Aorta (tissue), 5 donors: ENCODE measurements around the gene NCS1. TPM values are rescaled to one million over a fixed set of nuclear protein-coding genes. Genes with fewer than 3 reads are reported as not detected.
A peak's percentile ranks its signal among the peaks of the same experiment; 100 is the strongest.
"Not testable (repeated sequence)": the region's sequence is repeated elsewhere in the genome, so short reads cannot be mapped to it uniquely, and the experiment has no call there.

Source experiments
- ATAC-seq: fragments of 200-7000 bp; cut with Tn5 transposase; one replicate; pipeline ENCODE4 v1.9.1; 2022; ENCODE audit warnings: moderate library complexity; ENCODE audit not compliant: low FRiP score
- DNase-seq, 2 donors: peaks; one replicate each; pipeline ENCODE4 v3.0.0-alpha.2; 2020
- H3K27ac ChIP-seq, 2 donors: one replicate each; pipeline ENCODE4 v1.5.1; 2013; ENCODE audit warnings: low read length in 2 of 2, mild to moderate bottlenecking in 2 of 2, moderate library complexity in 2 of 2, control low read depth in 1 of 2, inconsistent platforms in 1 of 2, low read depth in 1 of 2
- H3K27me3 ChIP-seq, 2 donors: one replicate each; pipeline ENCODE4 v1.6.1; 2013; ENCODE audit warnings: control low read depth in 1 of 2, low read length in 1 of 2, mild to moderate bottlenecking in 1 of 2, moderate library complexity in 1 of 2; ENCODE audit not compliant: insufficient read depth in 2 of 2, control insufficient read depth in 1 of 2
- H3K36me3 ChIP-seq, 2 donors: one replicate each; pipeline ENCODE4 v1.6.1; 2013; ENCODE audit warnings: control low read depth in 1 of 2, low read length in 1 of 2, mild to moderate bottlenecking in 1 of 2; ENCODE audit not compliant: insufficient read depth in 2 of 2, control insufficient read depth in 1 of 2
- H3K4me1 ChIP-seq, 2 donors: one replicate each; pipeline ENCODE4 v1.6.1; 2013; ENCODE audit warnings: low read length in 2 of 2, control low read depth in 1 of 2, mild to moderate bottlenecking in 1 of 2, moderate library complexity in 1 of 2; ENCODE audit not compliant: insufficient read depth in 2 of 2, control insufficient read depth in 1 of 2
- H3K4me3 ChIP-seq, 2 donors: one replicate each; pipeline ENCODE4 v1.5.1; 2013; ENCODE audit warnings: low read length in 2 of 2, control low read depth in 1 of 2, mild to moderate bottlenecking in 1 of 2
- H3K9me3 ChIP-seq: one replicate; pipeline ENCODE4 v1.6.1; 2013; ENCODE audit warnings: mild to moderate bottlenecking, low read length; ENCODE audit not compliant: control insufficient read depth
- WGBS, 2 donors: extraction: QIAGEN DNeasy Blood & Tissue Kit; methylation state at CpG; one replicate each; pipeline ENCODE4 v1.1.7; 2013; 5-methylcytosine and 5-hydroxymethylcytosine counted together
- intact Hi-C, 2 donors: fragments of 100-400 bp; cut with DNase I; formaldehyde crosslinking; loops; one replicate each; pipeline versions ENCODE4 v1.14.2 to v1.15.0; 2022
- polyA plus RNA-seq, 2 donors: library from polyadenylated mRNA; stranded (reverse); fragments of 200-250 nt; gene quantifications; one replicate each; pipeline ENCODE4 v1.2.3, GENCODE V29; 2013
- total RNA-seq, 2 donors: library from RNA; stranded (reverse); fragmentation: NEBNext Ultra II Directional; extraction: Animal tissue kit (Norgen Biotek cat#: 25700); gene quantifications; one replicate each; pipeline ENCODE4 v1.2.1, GENCODE V29; 2021
- donor health status: healthy with polysubstance abuse.
- donor health status: Bipolar disorder and iron deficiency.
- donor health status: DM: no; HTN: no; CAD: no.
- donor health status: DM: no; HTN: no; CAD: no.
- donor health status: DM: yes; HTN: yes; CAD: no.

The NCS1 gene
- total and polyA plus RNA-seq, 4 donors, result 21.3 to 171 (median 47.4) TPM

DNA sequence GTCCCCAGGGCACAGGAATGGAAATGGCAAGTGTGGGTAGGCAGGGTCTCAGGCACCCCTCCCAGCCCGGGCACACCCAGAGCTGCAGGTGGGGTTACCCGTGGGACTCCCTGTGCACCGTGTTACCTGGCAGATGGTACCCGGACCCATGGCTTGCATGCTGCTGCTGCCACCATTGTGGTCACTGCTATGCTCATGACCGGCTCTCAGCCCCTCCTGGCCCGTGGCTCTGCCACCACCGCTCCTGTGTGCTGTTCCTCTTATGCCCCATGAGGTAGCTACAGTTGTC lies 71.6 kb downstream of the NCS1 start:
- H3K36me3 ChIP-seq, result no peaks in the 10 kb centered on the region
- no peak overlapping the region for H3K4me3 ChIP-seq
- no peak overlapping the region for H3K27ac ChIP-seq
- intact Hi-C loops, result no loop called here
- DNase-seq (peak in 1 of 2 donors; percentile 50), ATAC-seq (no peak)
- H3K27me3 ChIP-seq, result no peaks in the 10 kb centered on the region
- H3K9me3 ChIP-seq, result no peaks in the 10 kb centered on the region
- WGBS, 2 donors, result 83 to 89% methylated on average over 5 to 7 of the region's 7 CpGs
- no peaks in the 10 kb centered on the region for H3K4me1 ChIP-seq

GRCh38 chr9:130244548-130245165 lies 72.5 kb downstream of the NCS1 start:
- H3K4me3 ChIP-seq, result no peak overlapping the region
- no peaks in the 10 kb centered on the region for H3K9me3 ChIP-seq
- DNase-seq (peak in 1 of 2 donors; percentile 67), ATAC-seq (no peak)
- no peaks in the 10 kb centered on the region for H3K27me3 ChIP-seq
- H3K36me3 ChIP-seq, result no peaks in the 10 kb centered on the region
- no peaks in the 10 kb centered on the region for H3K4me1 ChIP-seq
- WGBS, 2 donors, result 86 to 87% methylated on average over 13 of the region's 13 CpGs
- intact Hi-C loops, result no loop called here
- H3K27ac ChIP-seq, result no peak overlapping the region

GRCh38 chr9:130245474-130245873 lies 73.3 kb downstream of the NCS1 start:
- no peak overlapping the region for H3K27ac ChIP-seq
- H3K4me3 ChIP-seq, result no peak overlapping the region
- H3K36me3 ChIP-seq, result no peaks in the 10 kb centered on the region
- intact Hi-C loops, result no loop called here
- no peaks in the 10 kb centered on the region for H3K4me1 ChIP-seq
- DNase-seq (peak in 1 of 2 donors; percentile 61), ATAC-seq (no peak)
- no peaks in the 10 kb centered on the region for H3K27me3 ChIP-seq
- H3K9me3 ChIP-seq, result no peaks in the 10 kb centered on the region
- WGBS, 2 donors, result 93 to 95% methylated on average over 11 of the region's 11 CpGs

GRCh38 chr9:130246126-130246525 lies 73.9 kb downstream of the NCS1 start:
- DNase-seq (peak in 1 of 2 donors; percentile 56), ATAC-seq (no peak)
- H3K9me3 ChIP-seq, result no peaks in the 10 kb centered on the region
- no peaks in the 10 kb centered on the region for H3K4me1 ChIP-seq
- intact Hi-C loops, result no loop called here
- no peak overlapping the region for H3K27ac ChIP-seq
- no peak overlapping the region for H3K4me3 ChIP-seq
- WGBS, 2 donors, result 92 to 97% methylated on average over 3 of the region's 3 CpGs
- no peaks in the 10 kb centered on the region for H3K27me3 ChIP-seq
- H3K36me3 ChIP-seq, result no peaks in the 10 kb centered on the region

DNA sequence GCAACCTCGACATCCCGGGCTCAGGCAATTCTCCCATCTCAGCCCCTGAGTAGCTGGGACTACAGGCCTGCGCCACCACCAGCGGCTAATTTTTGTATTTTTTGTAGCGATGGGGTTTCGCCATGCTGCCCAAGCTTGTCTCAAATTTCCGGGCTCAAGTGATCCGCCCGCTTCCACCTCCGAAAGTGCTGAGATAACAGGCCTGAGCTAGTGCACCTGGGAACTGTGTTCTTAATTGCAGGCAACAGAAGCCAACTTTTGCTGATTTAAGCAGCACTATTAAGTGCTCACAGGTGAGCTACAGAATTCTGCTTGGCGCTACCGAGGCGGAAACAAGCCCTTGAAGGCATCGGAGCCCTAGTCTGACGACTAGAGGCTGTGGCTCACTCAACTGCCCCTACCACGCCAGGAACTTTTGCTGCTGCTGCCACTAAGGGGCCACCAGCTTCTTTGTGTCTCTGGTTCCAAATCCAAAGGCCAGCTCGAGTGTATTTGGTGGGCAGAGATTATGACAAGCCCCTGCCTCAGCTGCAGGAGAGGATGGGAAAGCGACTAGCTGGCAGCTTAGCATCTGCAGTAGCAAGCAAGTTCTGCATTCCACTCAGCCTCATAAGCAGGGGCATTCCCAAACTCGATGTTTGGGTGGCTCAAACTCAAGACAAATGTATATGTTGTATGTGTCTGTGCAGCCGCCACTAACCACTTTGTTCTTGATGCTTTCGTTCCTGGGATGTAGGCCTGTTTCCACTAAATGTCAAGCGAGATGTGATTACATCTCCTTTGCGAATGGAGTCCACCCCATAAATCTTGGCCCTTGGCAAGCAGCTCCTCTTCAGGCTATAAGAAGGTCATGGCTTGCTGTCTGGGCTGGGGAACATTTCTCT lies 82.8 kb downstream of the NCS1 start:
- ATAC-seq (no peak), DNase-seq (no peak)
- no peaks in the 10 kb centered on the region for H3K4me1 ChIP-seq
- intact Hi-C loops, result no loop called here
- H3K9me3 ChIP-seq, result no peaks in the 10 kb centered on the region
- no peak overlapping the region for H3K27ac ChIP-seq
- no peaks in the 10 kb centered on the region for H3K36me3 ChIP-seq
- 89% methylated on average over 23 of the region's 23 CpGs for WGBS, 2 donors
- H3K4me3 ChIP-seq, result no peak overlapping the region
- no peaks in the 10 kb centered on the region for H3K27me3 ChIP-seq

DNA sequence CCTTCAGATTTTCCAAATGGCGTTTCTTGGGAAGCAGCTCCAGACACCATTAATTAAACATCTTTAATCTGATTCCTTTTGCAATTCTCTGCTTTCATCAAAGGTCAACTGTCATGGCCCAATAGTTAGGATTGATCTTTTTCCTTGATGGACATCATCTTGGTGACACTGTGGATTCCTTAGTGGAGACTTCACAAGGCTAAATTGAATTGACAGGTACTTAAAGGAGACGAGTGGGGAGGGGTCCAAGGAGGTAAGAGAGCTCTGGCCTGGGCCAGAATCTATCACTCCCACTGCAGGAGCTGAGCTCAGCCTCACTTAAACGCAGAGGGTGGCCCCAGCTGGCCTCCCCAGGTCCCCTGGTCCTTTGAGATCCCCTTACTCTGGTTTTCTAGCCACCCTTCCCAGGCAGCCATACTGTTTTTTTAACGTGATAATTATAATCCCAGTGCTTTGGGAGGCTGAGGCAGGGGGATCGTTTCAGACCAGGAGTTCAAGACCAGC lies 83.5 kb downstream of the NCS1 start:
- Histone ChIP-seq H3K27me3 (no peaks in the 10 kb centered on the region), H3K4me1 (no peaks in the 10 kb centered on the region), H3K4me3 (no peak overlapping the region), H3K36me3 (no peaks in the 10 kb centered on the region), H3K27ac (no peak overlapping the region), H3K9me3 (no peaks in the 10 kb centered on the region)
- ATAC-seq (no peak), DNase-seq (no peak)
- 85 to 93% methylated on average over 5 of the region's 5 CpGs for WGBS, 2 donors
- intact Hi-C loops, result no loop called here

GRCh38 chr9:130256644-130257043 lies 84.4 kb downstream of the NCS1 start:
- Histone ChIP-seq H3K9me3 (no peaks in the 10 kb centered on the region), H3K36me3 (no peaks in the 10 kb centered on the region), H3K27ac (no peak overlapping the region), H3K4me3 (no peak overlapping the region), H3K4me1 (no peaks in the 10 kb centered on the region), H3K27me3 (no peaks in the 10 kb centered on the region)
- no peak for DNase-seq
- no peak for ATAC-seq
- WGBS, 2 donors, result 79 to 80% methylated on average over 2 of the region's 2 CpGs
- intact Hi-C loops, result no loop called here

- H3K27me3 ChIP-seq, H3K4me1 ChIP-seq, DNase-seq, H3K9me3 ChIP-seq, H3K4me3 ChIP-seq, intact Hi-C loops, ATAC-seq, H3K36me3 ChIP-seq, H3K27ac ChIP-seq: not testable (repeated sequence)
- 94 to 96% methylated on average over 7 of the region's 7 CpGs for WGBS, 2 donors
These were observed 85.9 kb downstream of the NCS1 start for GRCh38 chr9:130258137-130258536.

DNA sequence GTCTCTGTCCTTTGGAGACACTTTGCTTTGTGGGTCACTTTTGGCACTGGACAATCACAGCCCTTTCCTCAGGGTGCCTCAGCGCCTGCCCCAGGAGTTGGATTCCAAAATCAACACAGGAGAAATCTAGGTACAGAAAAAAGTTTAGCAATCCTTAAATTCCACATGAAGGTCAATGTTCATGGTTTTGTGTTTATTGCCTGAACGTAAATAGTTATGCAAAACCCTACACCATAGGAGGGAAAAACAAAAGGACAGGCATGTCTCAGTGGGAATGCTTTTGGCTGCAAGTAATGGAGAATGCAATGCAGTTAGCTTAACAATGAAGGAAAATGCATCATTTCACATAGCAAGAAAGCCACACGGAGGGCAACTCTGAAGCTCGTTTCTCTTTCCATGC lies 86.8 kb downstream of the NCS1 start:
- H3K9me3 ChIP-seq, result no peaks in the 10 kb centered on the region
- ATAC-seq, result no peak
- H3K4me1 ChIP-seq, result no peaks in the 10 kb centered on the region
- no peak overlapping the region for H3K27ac ChIP-seq
- H3K36me3 ChIP-seq, result no peaks in the 10 kb centered on the region
- intact Hi-C loops, result no loop called here
- H3K27me3 ChIP-seq, result peaks cover 0 to 2% of the 10 kb centered on the region in 2 donors
- H3K4me3 ChIP-seq, result no peak overlapping the region
- DNase-seq, result no peak
- 77 to 86% methylated on average over 4 of the region's 4 CpGs for WGBS, 2 donors
